Suprapubic skin (tissue), 4 donors: Measurements from ENCODE around the gene CACNG6.

Experiments
- EP300 ChIP-seq: sonication (generic); formaldehyde crosslinking; IDR thresholded peaks from one replicate; pipeline ENCODE4 v1.6.1; 2017; ENCODE audit warnings: antibody characterized with exemption
- POLR2A ChIP-seq, 2 donors: fragments of 450-650 bp; IDR thresholded peaks; one replicate each; pipeline ENCODE4 v1.6.1; 2017; ENCODE audit warnings: antibody characterized with exemption in 2 of 2, mild to moderate bottlenecking in 2 of 2, moderate library complexity in 2 of 2
- POLR2AphosphoS5 ChIP-seq, 3 donors: sonication (generic); formaldehyde crosslinking; IDR thresholded peaks; one replicate each; pipeline ENCODE4 v1.6.1; 2017; ENCODE audit warnings: antibody characterized with exemption in 3 of 3
- TF ChIP-seq, protein P1 (sequence below), 2 donors: fragments of 200-600 bp in 1 of 2; fragments of 450-650 bp in 1 of 2; sonication (generic) in 1 of 2; IDR thresholded peaks; one replicate each; pipeline ENCODE4 v1.5.1; 2016 to 2019; ENCODE audit warnings: antibody characterized with exemption in 2 of 2, mild to moderate bottlenecking in 1 of 2, moderate library complexity in 1 of 2

DNA sequence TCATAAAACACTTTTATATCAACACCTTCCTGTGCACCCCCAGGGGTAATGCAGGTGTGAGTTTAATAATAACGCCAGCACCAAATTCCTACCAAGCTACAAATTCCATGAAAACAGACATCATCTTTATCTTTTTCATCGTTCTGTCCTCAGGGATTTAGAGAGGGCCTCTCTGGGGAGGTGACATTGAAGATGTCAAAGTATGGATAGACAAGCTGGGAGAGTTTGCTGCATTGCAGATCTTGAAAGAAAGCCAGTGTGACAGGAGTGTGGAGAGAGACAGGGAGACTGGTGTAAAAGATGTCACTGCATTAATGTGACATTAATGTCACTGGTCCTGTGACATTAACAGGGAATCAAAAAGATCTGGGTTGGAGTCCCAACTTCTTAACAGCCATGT is 10.1 kb downstream of the CACNG6 start:
- TF ChIP-seq, protein P1, sequence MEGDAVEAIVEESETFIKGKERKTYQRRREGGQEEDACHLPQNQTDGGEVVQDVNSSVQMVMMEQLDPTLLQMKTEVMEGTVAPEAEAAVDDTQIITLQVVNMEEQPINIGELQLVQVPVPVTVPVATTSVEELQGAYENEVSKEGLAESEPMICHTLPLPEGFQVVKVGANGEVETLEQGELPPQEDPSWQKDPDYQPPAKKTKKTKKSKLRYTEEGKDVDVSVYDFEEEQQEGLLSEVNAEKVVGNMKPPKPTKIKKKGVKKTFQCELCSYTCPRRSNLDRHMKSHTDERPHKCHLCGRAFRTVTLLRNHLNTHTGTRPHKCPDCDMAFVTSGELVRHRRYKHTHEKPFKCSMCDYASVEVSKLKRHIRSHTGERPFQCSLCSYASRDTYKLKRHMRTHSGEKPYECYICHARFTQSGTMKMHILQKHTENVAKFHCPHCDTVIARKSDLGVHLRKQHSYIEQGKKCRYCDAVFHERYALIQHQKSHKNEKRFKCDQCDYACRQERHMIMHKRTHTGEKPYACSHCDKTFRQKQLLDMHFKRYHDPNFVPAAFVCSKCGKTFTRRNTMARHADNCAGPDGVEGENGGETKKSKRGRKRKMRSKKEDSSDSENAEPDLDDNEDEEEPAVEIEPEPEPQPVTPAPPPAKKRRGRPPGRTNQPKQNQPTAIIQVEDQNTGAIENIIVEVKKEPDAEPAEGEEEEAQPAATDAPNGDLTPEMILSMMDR (IDR thresholded peaks at IDR 0.05), result no peak
- no peak for TF ChIP-seq POLR2AphosphoS5 (IDR thresholded peaks at IDR 0.05)
- no peak for TF ChIP-seq EP300
- TF ChIP-seq POLR2A (IDR thresholded peaks at IDR 0.05), result no peak
